Colonic mucosa (tissue), 4 donors: ENCODE data around the gene SLC26A2. TPM values are rescaled to one million over a fixed set of nuclear protein-coding genes. Genes with fewer than 3 reads are reported as not detected.

Experiments
- DNase-seq: peaks from one replicate; pipeline ENCODE4 v3.0.0-alpha.2; 2020
- H3K27ac ChIP-seq: fragments of 200-600 bp; one replicate; pipeline ENCODE4 v1.8.0; 2021
- H3K27me3 ChIP-seq: fragments of 200-600 bp; one replicate; pipeline ENCODE4 v1.8.0; 2021
- H3K36me3 ChIP-seq: fragments of 200-600 bp; one replicate; pipeline ENCODE4 v1.8.0; 2021
- H3K4me1 ChIP-seq: fragments of 200-600 bp; one replicate; pipeline ENCODE4 v1.8.0; 2021; ENCODE audit warnings: mild to moderate bottlenecking
- H3K4me3 ChIP-seq: fragments of 200-600 bp; one replicate; pipeline ENCODE4 v1.8.0; 2021
- H3K9ac ChIP-seq, 2 donors: one replicate each; pipeline ENCODE4 v1.7.0; 2013; ENCODE audit warnings: control low read depth in 2 of 2, low read depth in 2 of 2, low read length in 2 of 2
- H3K9me3 ChIP-seq: fragments of 200-600 bp; one replicate; pipeline ENCODE4 v1.8.0; 2021
- intact Hi-C: fragments of 100-400 bp; cut with DNase I; formaldehyde crosslinking; loops from one replicate; pipeline ENCODE4 v1.14.1; 2022
- total RNA-seq, 2 donors: library from RNA; stranded (reverse); fragmentation: NEBNext Ultra II Directional in 1 of 2; extraction: Animal tissue kit (Norgen Biotek cat#: 25700) in 1 of 2; gene quantifications; one replicate each; pipeline ENCODE4 v1.2.1, GENCODE V29; 2021
- TF ChIP-seq, protein P1 (sequence below): fragments of 200-600 bp; IDR thresholded peaks from one replicate; pipeline ENCODE4 v1.8.0; 2022; ENCODE audit warnings: antibody characterized with exemption, mild to moderate bottlenecking
- donor health status: healthy.
- donor health status: DM: no; HTN: no; CAD: no.
- donor health status: DM: no; HTN: no; CAD: no.

Gene SLC26A2
- total RNA-seq, 2 donors from 2014 or later, result 339 to 770 TPM

DNA sequence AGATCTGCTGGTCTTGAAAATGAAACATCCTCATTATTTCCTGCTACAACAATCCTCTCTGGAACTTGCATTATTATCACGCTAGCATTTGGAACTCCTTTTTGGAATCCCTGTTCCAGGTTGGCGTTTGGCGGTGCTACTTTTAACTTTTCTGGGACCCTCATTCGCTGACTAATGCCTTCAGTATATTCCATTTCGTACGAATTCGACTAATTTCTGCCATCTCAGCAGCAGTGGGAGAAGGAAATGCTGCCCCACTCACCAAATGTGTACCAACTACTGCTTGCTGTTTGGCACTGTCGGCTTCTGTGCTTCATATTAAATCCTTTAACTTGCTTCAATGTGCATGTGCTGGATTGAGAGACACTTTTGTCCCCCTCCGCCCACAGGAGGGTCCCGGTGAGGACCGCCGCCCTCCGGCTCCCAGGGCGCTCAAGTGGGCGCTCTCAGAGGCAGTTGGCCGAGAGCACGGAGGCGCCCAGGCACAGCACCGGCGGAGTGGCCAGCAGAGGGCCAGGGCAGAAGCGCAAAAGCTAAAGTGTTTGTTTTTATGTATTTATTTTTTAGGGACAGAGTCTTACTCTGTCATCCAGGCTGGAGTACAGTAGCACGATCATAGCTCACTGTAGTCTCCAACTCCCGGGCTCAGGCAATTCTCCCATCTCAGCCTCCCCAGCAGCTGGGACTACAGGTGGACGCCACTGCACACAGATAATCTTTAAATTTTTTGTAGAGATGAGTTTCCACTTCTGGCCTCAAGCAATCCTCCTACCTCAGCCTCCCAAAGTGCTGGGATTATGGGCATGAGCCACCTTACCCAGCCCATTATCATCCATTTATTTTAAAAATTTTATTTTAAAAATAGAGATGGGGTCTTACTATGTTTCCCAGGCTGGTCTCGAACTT is 27.9 kb upstream of the SLC26A2 start:
- Histone ChIP-seq H3K4me1 (no peaks in the 10 kb centered on the region), H3K27me3 (no peaks in the 10 kb centered on the region), H3K4me3 (no peak overlapping the region), H3K9ac (no peak overlapping the region), H3K36me3 (no peaks in the 10 kb centered on the region), H3K27ac (no peak overlapping the region), H3K9me3 (no peaks in the 10 kb centered on the region)
- intact Hi-C loops, result no loop called here
- DNase-seq, result no peak
- TF ChIP-seq, protein P1, sequence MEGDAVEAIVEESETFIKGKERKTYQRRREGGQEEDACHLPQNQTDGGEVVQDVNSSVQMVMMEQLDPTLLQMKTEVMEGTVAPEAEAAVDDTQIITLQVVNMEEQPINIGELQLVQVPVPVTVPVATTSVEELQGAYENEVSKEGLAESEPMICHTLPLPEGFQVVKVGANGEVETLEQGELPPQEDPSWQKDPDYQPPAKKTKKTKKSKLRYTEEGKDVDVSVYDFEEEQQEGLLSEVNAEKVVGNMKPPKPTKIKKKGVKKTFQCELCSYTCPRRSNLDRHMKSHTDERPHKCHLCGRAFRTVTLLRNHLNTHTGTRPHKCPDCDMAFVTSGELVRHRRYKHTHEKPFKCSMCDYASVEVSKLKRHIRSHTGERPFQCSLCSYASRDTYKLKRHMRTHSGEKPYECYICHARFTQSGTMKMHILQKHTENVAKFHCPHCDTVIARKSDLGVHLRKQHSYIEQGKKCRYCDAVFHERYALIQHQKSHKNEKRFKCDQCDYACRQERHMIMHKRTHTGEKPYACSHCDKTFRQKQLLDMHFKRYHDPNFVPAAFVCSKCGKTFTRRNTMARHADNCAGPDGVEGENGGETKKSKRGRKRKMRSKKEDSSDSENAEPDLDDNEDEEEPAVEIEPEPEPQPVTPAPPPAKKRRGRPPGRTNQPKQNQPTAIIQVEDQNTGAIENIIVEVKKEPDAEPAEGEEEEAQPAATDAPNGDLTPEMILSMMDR, result no peak

DNA sequence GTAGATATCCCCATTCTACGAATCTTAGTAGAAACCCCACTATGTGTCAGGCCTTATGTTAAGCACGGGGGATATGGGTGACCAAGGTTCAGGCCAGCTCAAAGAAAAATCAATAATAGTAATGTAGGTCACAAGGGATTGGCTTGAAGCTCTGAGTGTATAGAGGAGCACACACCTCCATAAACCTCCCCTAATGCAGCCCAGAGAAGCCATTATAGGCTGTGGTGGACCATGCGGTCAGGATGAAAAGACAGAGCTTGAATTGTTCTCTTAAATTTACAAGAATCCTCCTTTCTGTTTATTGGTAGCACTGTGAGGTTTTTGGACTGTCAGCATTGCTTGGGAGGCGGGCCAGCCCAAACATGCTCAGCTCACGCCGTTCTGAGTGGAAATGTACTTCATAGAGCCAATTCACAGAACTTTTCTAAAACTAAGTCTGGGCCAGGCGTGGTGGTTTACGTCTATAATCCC is 25.1 kb upstream of the SLC26A2 start:
- intact Hi-C loops, result no loop called here
- no peak overlapping the region for H3K9ac ChIP-seq
- no peaks in the 10 kb centered on the region for H3K27me3 ChIP-seq
- no peaks in the 10 kb centered on the region for H3K36me3 ChIP-seq
- TF ChIP-seq, protein P1, result no peak
- no peak overlapping the region for H3K27ac ChIP-seq
- peaks cover 3% of the 10 kb centered on the region for H3K4me1 ChIP-seq
- H3K4me3 ChIP-seq, result no peak overlapping the region
- no peak for DNase-seq
- no peaks in the 10 kb centered on the region for H3K9me3 ChIP-seq

DNA sequence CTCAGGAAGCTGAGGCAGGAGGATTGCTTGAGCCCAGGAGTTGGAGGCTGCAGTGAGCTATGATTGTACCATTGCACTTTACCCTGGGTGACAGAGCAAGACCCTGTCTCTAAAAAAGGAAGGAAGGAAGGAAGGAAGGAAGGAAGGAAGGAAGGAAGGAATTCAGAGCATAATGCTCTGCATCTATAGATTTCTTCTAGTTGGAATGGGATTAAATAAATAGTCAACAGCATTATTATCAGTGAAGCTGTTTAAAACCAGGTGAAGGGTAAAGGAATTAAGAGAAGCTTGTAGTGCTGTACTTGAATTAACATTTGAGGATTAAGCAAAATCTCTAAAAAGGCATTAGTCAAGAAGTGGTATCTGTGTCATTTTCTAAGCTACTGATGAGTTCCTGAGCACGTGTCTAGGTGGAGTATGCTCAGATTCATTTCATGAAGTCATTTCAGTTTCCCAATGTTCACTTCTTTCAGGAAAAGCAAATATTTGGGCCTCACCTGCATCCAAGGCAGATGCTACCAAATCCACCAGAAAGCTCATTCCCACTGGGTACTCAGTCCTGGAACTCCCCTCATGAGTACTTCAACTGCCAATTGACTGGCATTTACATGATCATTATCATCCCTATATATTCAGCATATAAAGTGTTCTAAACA is 24.4 kb upstream of the SLC26A2 start:
- DNase-seq, result no peak
- TF ChIP-seq, protein P1, result no peak

DNA sequence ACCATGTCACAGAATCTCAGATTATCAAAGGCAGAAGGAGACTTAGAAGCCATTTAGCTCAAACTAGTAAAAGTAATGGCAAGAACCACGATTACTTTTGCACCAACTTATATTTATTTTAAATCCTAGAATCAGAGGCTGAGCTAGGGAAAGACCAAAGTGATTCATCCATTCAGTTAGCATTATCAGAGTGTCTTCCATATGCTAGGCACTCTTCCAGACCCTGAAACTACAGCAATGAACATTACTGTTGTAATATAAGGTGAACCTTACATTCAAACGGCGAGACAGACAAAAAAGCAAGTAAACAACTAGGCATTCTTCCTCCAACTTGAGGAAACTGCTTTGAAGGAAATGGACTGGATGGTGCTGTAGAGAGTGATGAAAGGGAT is 23.9 kb upstream of the SLC26A2 start:
- Histone ChIP-seq H3K9me3 (no peaks in the 10 kb centered on the region), H3K4me1 (peaks cover 3% of the 10 kb centered on the region), H3K4me3 (no peak overlapping the region), H3K36me3 (no peaks in the 10 kb centered on the region), H3K27me3 (no peaks in the 10 kb centered on the region), H3K9ac (peak overlapping the region in 1 of 2 donors; percentile 35), H3K27ac (no peak overlapping the region)
- no peak for DNase-seq
- TF ChIP-seq, protein P1, result no peak
- intact Hi-C loops, result no loop called here

More for the DNA sequence above, 24.4 kb upstream of the SLC26A2 start:
- intact Hi-C loops, result no loop called here
- Histone ChIP-seq H3K27me3 (no peaks in the 10 kb centered on the region), H3K9me3 (no peaks in the 10 kb centered on the region), H3K4me1 (peaks cover 3% of the 10 kb centered on the region), H3K27ac (no peak overlapping the region), H3K4me3 (no peak overlapping the region), H3K36me3 (no peaks in the 10 kb centered on the region), H3K9ac (no peak overlapping the region)

DNA sequence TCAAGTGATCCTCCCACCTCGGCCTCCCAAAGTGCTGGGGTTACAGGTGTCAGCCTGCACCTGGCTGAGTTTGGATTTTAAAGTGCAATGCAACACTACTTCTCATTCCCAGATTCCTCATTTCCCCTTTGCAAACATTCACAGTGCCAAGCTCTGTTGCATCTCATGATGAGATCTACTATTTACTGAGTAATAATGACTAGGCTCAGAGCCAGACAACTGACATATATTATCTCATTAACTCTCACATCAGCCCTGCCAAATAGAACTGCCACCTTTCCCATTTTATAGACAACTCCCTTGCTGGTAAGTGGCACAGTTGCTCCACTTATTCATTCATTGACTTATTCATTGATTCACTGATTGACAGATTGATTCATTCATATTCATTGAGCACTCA is 22.9 kb upstream of the SLC26A2 start:
- DNase-seq, result no peak
- H3K36me3 ChIP-seq, result no peaks in the 10 kb centered on the region
- H3K9me3 ChIP-seq, result no peaks in the 10 kb centered on the region
- peaks cover 9% of the 10 kb centered on the region for H3K4me1 ChIP-seq
- H3K4me3 ChIP-seq, result no peak overlapping the region
- TF ChIP-seq, protein P1, result no peak
- no peaks in the 10 kb centered on the region for H3K27me3 ChIP-seq
- H3K27ac ChIP-seq, result peak overlapping the region; percentile 35
- H3K9ac ChIP-seq, result peak overlapping the region in 1 of 2 donors; percentile 73
- intact Hi-C loops, result no loop called here
